ENCODE results near the gene NEAT1. TPM values are rescaled to one million over a fixed set of nuclear protein-coding genes. Genes with fewer than 3 reads are reported as not detected.

The NEAT1 gene
- polyA plus RNA-seq, 3 donors, result 0.90 to 293 (median 1.3) TPM

- H3K27ac Mint-ChIP-seq, result peak overlapping the region; percentile 99 to 100 (median 100)
- Histone ChIP-seq H3K9ac (ENCODE audit: insufficient read depth, low read length, poor library complexity, severe bottlenecking) (peak overlapping the region; percentile 100), H3K36me3 (replicated peaks in 1 of 2; ENCODE audit: control insufficient read depth in 1 of 2, insufficient read depth in 2 of 2, low read length in 2 of 2) (peaks cover 9 to 29% of the 10 kb centered on the region in 2 donors), H3K4me3 (replicated peaks in 1 of 3; ENCODE audit: low read depth in 2 of 3, low read length in 3 of 3) (peak overlapping the region; percentile 61 to 100 (median 96)), H3K79me2 (ENCODE audit: insufficient read depth, low read length) (peaks cover 89% of the 10 kb centered on the region), H3K9me3 (replicated peaks in 1 of 2; ENCODE audit: control insufficient read depth in 1 of 2, insufficient read depth in 1 of 2, low read length in 2 of 2) (no peaks in the 10 kb centered on the region), H4K20me1 (ENCODE audit: insufficient read depth, low read length) (peaks cover 56% of the 10 kb centered on the region), H3K4me1 (ENCODE audit: control insufficient read depth in 1 of 2, insufficient read depth in 2 of 2, low read length in 2 of 2) (peaks cover 55 to 56% of the 10 kb centered on the region in 2 donors), H2AFZ (ENCODE audit: insufficient read depth, low read depth, low read length, poor library complexity, severe bottlenecking) (no peak overlapping the region), H3K27ac (ENCODE audit: low read depth in 1 of 2, low read length in 2 of 2) (peak overlapping the region; percentile 96 to 100), H3K4me2 (replicated peaks; ENCODE audit: extremely low read depth, low read length, poor library complexity, severe bottlenecking) (peak overlapping the region; percentile 85), H3K27me3 (ENCODE audit: control insufficient read depth in 2 of 2, insufficient read depth in 2 of 2, low read length in 2 of 2) (no peaks in the 10 kb centered on the region)
- H3K27me3 Mint-ChIP-seq (ENCODE audit: low read depth in 3 of 3), result peaks cover 0 to 39% (median 13%) of the 10 kb centered on the region in 3 donors
- H3K4me1 Mint-ChIP-seq, result peaks cover 38% of the 10 kb centered on the region
- H3K36me3 Mint-ChIP-seq, result peaks cover 35 to 39% of the 10 kb centered on the region in 2 donors
- TF ChIP-seq CTCF (IDR thresholded peaks at IDR 0.05), result no peak
- peak; percentile 97 to 98 (median 98) for DNase-seq
- WGBS (ENCODE audit: insufficient coverage), result 8% methylated on average over 8 of the region's 15 CpGs
- H3K4me3 Mint-ChIP-seq, result peak overlapping the region; percentile 99 to 100
- intact Hi-C loops (cut with micrococcal nuclease), result no loop called here
- peaks cover 6 to 23% (median 18%) of the 10 kb centered on the region in 7 donors for H3K9me3 Mint-ChIP-seq
Measured at GRCh38 chr11:65420979-65421793, 1.4 kb upstream of the NEAT1 start.

GRCh38 chr11:65421794-65422632, 585 bp upstream of the NEAT1 start:
- H3K36me3 Mint-ChIP-seq, result peaks cover 43 to 46% of the 10 kb centered on the region in 2 donors
- Histone ChIP-seq H3K4me3 (replicated peaks in 1 of 3; ENCODE audit: low read depth in 2 of 3, low read length in 3 of 3) (peak overlapping the region; percentile 86 to 100 (median 96)), H3K27ac (ENCODE audit: low read depth in 1 of 2, low read length in 2 of 2) (peak overlapping the region; percentile 96 to 100), H3K36me3 (replicated peaks in 1 of 2; ENCODE audit: control insufficient read depth in 1 of 2, insufficient read depth in 2 of 2, low read length in 2 of 2) (peaks cover 14 to 37% of the 10 kb centered on the region in 2 donors), H4K20me1 (ENCODE audit: insufficient read depth, low read length) (peaks cover 57% of the 10 kb centered on the region), H3K9me3 (replicated peaks in 1 of 2; ENCODE audit: control insufficient read depth in 1 of 2, insufficient read depth in 1 of 2, low read length in 2 of 2) (no peaks in the 10 kb centered on the region), H3K79me2 (ENCODE audit: insufficient read depth, low read length) (peaks cover 91% of the 10 kb centered on the region), H2AFZ (ENCODE audit: insufficient read depth, low read depth, low read length, poor library complexity, severe bottlenecking) (peak overlapping the region; percentile 33), H3K9ac (ENCODE audit: insufficient read depth, low read length, poor library complexity, severe bottlenecking) (peak overlapping the region; percentile 100), H3K27me3 (ENCODE audit: control insufficient read depth in 2 of 2, insufficient read depth in 2 of 2, low read length in 2 of 2) (no peaks in the 10 kb centered on the region), H3K4me2 (replicated peaks; ENCODE audit: extremely low read depth, low read length, poor library complexity, severe bottlenecking) (peak overlapping the region; percentile 85), H3K4me1 (ENCODE audit: control insufficient read depth in 1 of 2, insufficient read depth in 2 of 2, low read length in 2 of 2) (peaks cover 53 to 56% of the 10 kb centered on the region in 2 donors)
- peaks cover 36% of the 10 kb centered on the region for H3K4me1 Mint-ChIP-seq
- H3K9me3 Mint-ChIP-seq, result peaks cover 6 to 23% (median 18%) of the 10 kb centered on the region in 7 donors
- peak; percentile 93 to 99 (median 97) for DNase-seq
- intact Hi-C loops (cut with micrococcal nuclease), result loop anchor here (1.0 to 2.0 kb wide), 2 partner anchors 75 to 77 kb away; partner anchors contain the start of gene MALAT1 (in 1 of the 2)
- H3K4me3 Mint-ChIP-seq, result peak overlapping the region; percentile 99 to 100
- WGBS (ENCODE audit: insufficient coverage), result under 1% methylated on average over 57 of the region's 68 CpGs
- H3K27me3 Mint-ChIP-seq (ENCODE audit: low read depth in 3 of 3), result peaks cover 0 to 39% (median 13%) of the 10 kb centered on the region in 3 donors
- peak overlapping the region; percentile 99 to 100 (median 100) for H3K27ac Mint-ChIP-seq
- no peak for TF ChIP-seq CTCF (IDR thresholded peaks at IDR 0.05)

Data from CD14-positive monocyte (primary cell).